ENCODE measurements around the gene SLIT1. TPM values are rescaled to one million over a fixed set of nuclear protein-coding genes. Genes with fewer than 3 reads are reported as not detected.

SLIT1 gene
- total and polyA plus RNA-seq, 2 of the 8 experiments (the other 6 are each of a cell fraction or from before 2014, with no cell fraction given) = 0.70 to 0.88 TPM

- no peak for TF ChIP-seq CHD7 (IDR thresholded peaks at IDR 0.05; ENCODE audit: insufficient replicate concordance, low read length)
- TF ChIP-seq HDAC6 (IDR thresholded peaks at IDR 0.05; ENCODE audit: low read depth, low read length) = no peak
- no peak for TF ChIP-seq TEAD4 (IDR thresholded peaks at IDR 0.05; ENCODE audit: low read depth, low read length)
- no peak for TF ChIP-seq TAF7 (optimal IDR thresholded peaks at IDR 0.05; ENCODE audit: borderline replicate concordance, low read depth, low read length)
- no peak for TF ChIP-seq JUND (IDR thresholded peaks at IDR 0.05; ENCODE audit: low read length)
- TF ChIP-seq CBX8 (IDR thresholded peaks at IDR 0.05; ENCODE audit: borderline replicate concordance, low read depth, low read length) = no peak
Measured at GRCh38 chr10:97007417-97007816, 178.3 kb downstream of the SLIT1 start (continued).

Measured in H1 (cell line).